Gastroesophageal sphincter (tissue), 3 donors: Measurements from ENCODE around the gene SPRTN.

Source experiments
- CTCF ChIP-seq, 4 experiments: fragments of 200-600 bp in 2 of 4; fragments of 450-650 bp in 2 of 4; sonication (generic) in 1 of 4; IDR thresholded peaks; one replicate each; pipeline ENCODE4 v1.5.1; 2017 to 2019; ENCODE audit warnings: antibody characterized with exemption in 4 of 4, mild to moderate bottlenecking in 2 of 4, moderate library complexity in 2 of 4
- POLR2A ChIP-seq, 2 donors: fragments of 450-650 bp; IDR thresholded peaks; one replicate each; pipeline ENCODE4 v1.6.1; 2017; ENCODE audit warnings: antibody characterized with exemption in 2 of 2, mild to moderate bottlenecking in 2 of 2, moderate library complexity in 1 of 2
- POLR2AphosphoS5 ChIP-seq: sonication (generic); formaldehyde crosslinking; IDR thresholded peaks from one replicate; pipeline ENCODE4 v1.6.1; 2017; ENCODE audit warnings: antibody characterized with exemption

- no peak for TF ChIP-seq CTCF (IDR thresholded peaks at IDR 0.05)
- TF ChIP-seq POLR2A (IDR thresholded peaks at IDR 0.05): no peak
- TF ChIP-seq POLR2AphosphoS5: no peak
These were observed 55.6 kb downstream of the SPRTN start for GRCh38 chr1:231393668-231394067.
